ENCODE results near the gene SH2B3.

DNA sequence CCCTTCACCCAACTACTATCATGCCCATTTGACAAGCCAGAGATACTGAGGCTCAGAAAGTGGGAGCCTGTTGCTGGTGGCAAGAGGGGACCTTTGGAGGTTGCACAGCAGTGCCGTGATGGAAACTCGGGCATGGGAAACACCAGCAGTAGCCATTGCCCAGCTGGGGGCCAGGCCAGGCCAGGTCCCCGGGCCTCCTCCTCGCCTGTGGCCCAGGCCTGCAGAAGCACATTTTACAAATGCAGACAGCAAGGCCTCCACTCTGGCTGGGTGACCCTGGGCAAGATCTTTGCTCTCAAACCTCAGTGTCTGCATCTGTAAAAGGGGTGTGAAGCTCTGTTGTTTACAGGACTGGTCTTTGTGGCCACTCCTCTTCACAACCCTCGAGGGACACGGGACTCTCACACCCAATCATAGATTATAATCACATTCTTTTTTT lies 4.5 kb upstream of the SH2B3 start:
- TF ChIP-seq POLR2AphosphoS5 (IDR thresholded peaks at IDR 0.05; ENCODE audit: low read depth, low read length) (no peak), POLR2A (IDR thresholded peaks at IDR 0.05; ENCODE audit: low read depth, low read length) (no peak)

Data from GM12891 (cell line).